T-helper 2 cell (primary cell): ENCODE data around the gene VMAC.

Experiments
- DNase-seq, 5 experiments: peaks; one replicate each; pipeline versions ENCODE4 v3.0.0 to v3.0.0-alpha.2; 2012 to 2022

VMAC gene

GRCh38 chr19:5953030-5953589, 48.4 kb downstream of the VMAC start:
- DNase-seq = peak in 1 of 5 experiments; percentile 70

GRCh38 chr19:5953680-5954213, 49.1 kb downstream of the VMAC start:
- peak in 1 of 5 experiments; percentile 52 for DNase-seq

- no peak for DNase-seq
Measured at GRCh38 chr19:5954293-5954692, 49.6 kb downstream of the VMAC start.

- DNase-seq = no peak
Measured at GRCh38 chr19:5955636-5955935, 50.9 kb downstream of the VMAC start.

- no peak for DNase-seq
Measured at GRCh38 chr19:5956323-5956722, 51.7 kb downstream of the VMAC start.

GRCh38 chr19:5956728-5957127, 52.1 kb downstream of the VMAC start:
- DNase-seq = no peak

GRCh38 chr19:5957170-5957569, 52.5 kb downstream of the VMAC start:
- no peak for DNase-seq

- DNase-seq = no peak
Measured at GRCh38 chr19:5958074-5958850, 53.6 kb downstream of the VMAC start.

GRCh38 chr19:5958851-5959122, 54.1 kb downstream of the VMAC start:
- no peak for DNase-seq

- no peak for DNase-seq
Measured at GRCh38 chr19:5959260-5960004, 54.8 kb downstream of the VMAC start.
